ENCODE measurements around the gene UNC5CL. TPM values are rescaled to one million over a fixed set of nuclear protein-coding genes. Genes with fewer than 3 reads are reported as not detected.

The UNC5CL gene
- total and polyA plus RNA-seq, 2 donors from 2014 or later = 41.3 to 53.7 TPM

DNA sequence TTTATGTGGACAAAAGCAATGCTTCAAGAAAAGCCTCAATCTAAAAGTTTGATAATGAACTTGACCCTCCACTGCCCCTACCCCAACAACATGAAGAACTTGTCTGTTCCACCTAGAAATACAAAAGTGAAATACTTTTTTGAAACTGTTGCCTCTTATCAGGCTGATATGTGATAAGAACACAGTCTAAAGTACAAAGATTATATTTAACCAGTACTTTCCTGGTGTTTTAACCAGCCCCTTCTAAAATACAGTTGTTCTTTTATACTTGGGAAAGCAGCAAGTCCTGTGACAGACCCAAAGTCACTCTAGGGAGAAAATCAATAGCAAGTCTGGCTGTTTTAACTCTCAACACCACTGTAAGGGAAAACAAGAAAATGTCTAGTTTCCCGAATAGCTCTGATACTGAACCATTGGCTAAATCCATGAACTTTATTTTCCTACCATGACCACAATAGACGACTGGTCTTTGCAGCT lies 26.6 kb upstream of the UNC5CL start:
- Histone ChIP-seq H3K27ac (ENCODE audit: low read depth in 2 of 2, low read length in 2 of 2) (peak overlapping the region in 1 of 2 donors; percentile 76), H3K9ac (ENCODE audit: low read length in 3 of 3) (no peak overlapping the region), H3K4me3 (ENCODE audit: low read length in 3 of 3) (no peak overlapping the region), H3K27me3 (ENCODE audit: control insufficient read depth, insufficient read depth, low read length) (no peaks in the 10 kb centered on the region), H3K4me1 (ENCODE audit: control insufficient read depth in 2 of 3, insufficient read depth in 2 of 3, low read depth in 1 of 3, low read length in 3 of 3) (peaks cover 0 to 19% (median 11%) of the 10 kb centered on the region in 3 donors), H3K36me3 (ENCODE audit: control insufficient read depth in 2 of 3, insufficient read depth in 3 of 3, low read length in 3 of 3) (peaks cover 5 to 13% (median 5%) of the 10 kb centered on the region in 3 donors), H3K9me3 (ENCODE audit: control insufficient read depth in 2 of 3, insufficient read depth in 1 of 3, low read length in 3 of 3) (no peaks in the 10 kb centered on the region)
- intact Hi-C loops (cut with DNase I) = no loop called here
- FAIRE-seq (no peak), DNase-seq (no peak)
- TF ChIP-seq, protein P1, sequence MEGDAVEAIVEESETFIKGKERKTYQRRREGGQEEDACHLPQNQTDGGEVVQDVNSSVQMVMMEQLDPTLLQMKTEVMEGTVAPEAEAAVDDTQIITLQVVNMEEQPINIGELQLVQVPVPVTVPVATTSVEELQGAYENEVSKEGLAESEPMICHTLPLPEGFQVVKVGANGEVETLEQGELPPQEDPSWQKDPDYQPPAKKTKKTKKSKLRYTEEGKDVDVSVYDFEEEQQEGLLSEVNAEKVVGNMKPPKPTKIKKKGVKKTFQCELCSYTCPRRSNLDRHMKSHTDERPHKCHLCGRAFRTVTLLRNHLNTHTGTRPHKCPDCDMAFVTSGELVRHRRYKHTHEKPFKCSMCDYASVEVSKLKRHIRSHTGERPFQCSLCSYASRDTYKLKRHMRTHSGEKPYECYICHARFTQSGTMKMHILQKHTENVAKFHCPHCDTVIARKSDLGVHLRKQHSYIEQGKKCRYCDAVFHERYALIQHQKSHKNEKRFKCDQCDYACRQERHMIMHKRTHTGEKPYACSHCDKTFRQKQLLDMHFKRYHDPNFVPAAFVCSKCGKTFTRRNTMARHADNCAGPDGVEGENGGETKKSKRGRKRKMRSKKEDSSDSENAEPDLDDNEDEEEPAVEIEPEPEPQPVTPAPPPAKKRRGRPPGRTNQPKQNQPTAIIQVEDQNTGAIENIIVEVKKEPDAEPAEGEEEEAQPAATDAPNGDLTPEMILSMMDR (IDR thresholded peaks at IDR 0.05; ENCODE audit: borderline replicate concordance, extremely low read depth, insufficient read depth) = no peak

- Histone ChIP-seq H3K9me3 (ENCODE audit: control insufficient read depth in 2 of 3, insufficient read depth in 1 of 3, low read length in 3 of 3) (no peaks in the 10 kb centered on the region), H3K27ac (ENCODE audit: low read depth in 2 of 2, low read length in 2 of 2) (peak overlapping the region; percentile 36 to 76), H3K36me3 (ENCODE audit: control insufficient read depth in 2 of 3, insufficient read depth in 3 of 3, low read length in 3 of 3) (peaks cover 3 to 13% (median 5%) of the 10 kb centered on the region in 3 donors), H3K27me3 (ENCODE audit: control insufficient read depth, insufficient read depth, low read length) (no peaks in the 10 kb centered on the region), H3K4me1 (ENCODE audit: control insufficient read depth in 2 of 3, insufficient read depth in 2 of 3, low read depth in 1 of 3, low read length in 3 of 3) (peaks cover 0 to 16% (median 11%) of the 10 kb centered on the region in 3 donors), H3K4me3 (ENCODE audit: low read length in 3 of 3) (no peak overlapping the region), H3K9ac (ENCODE audit: low read length in 3 of 3) (peak overlapping the region in 1 of 3 donors; percentile 20)
- DNase-seq = no peak
- TF ChIP-seq, protein P1 (IDR thresholded peaks at IDR 0.05; ENCODE audit: borderline replicate concordance, extremely low read depth, insufficient read depth) = no peak
- FAIRE-seq = peak; percentile 13
- intact Hi-C loops (cut with DNase I) = no loop called here
These were observed 25.8 kb upstream of the UNC5CL start for GRCh38 chr6:41064841-41065240.

DNA sequence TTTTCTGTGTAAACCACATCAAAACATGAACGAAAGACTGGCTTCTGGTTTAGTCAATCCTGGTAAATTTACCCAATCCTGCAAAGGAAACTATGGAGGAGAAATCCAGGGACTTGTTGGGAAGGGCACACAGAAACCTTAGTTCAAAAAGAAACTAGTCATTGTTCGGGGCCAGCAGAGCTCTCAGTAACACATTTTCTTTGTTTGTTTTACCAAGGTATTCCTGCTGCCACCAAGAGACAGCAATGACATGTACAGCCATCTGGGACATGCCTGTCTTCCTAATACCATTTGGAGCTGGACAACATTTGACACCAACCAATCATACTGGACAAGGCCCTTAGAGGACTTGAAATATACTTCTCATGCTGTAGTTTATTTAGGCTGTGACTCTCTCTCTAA lies 24.9 kb upstream of the UNC5CL start:
- FAIRE-seq = no peak
- Histone ChIP-seq H3K27ac (ENCODE audit: low read depth in 2 of 2, low read length in 2 of 2) (peak overlapping the region; percentile 71 to 76), H3K27me3 (ENCODE audit: control insufficient read depth, insufficient read depth, low read length) (no peaks in the 10 kb centered on the region), H3K9me3 (ENCODE audit: control insufficient read depth in 2 of 3, insufficient read depth in 1 of 3, low read length in 3 of 3) (no peaks in the 10 kb centered on the region), H3K4me1 (ENCODE audit: control insufficient read depth in 2 of 3, insufficient read depth in 2 of 3, low read depth in 1 of 3, low read length in 3 of 3) (peaks cover 0 to 18% (median 11%) of the 10 kb centered on the region in 3 donors), H3K36me3 (ENCODE audit: control insufficient read depth in 2 of 3, insufficient read depth in 3 of 3, low read length in 3 of 3) (peaks cover 3 to 13% (median 5%) of the 10 kb centered on the region in 3 donors), H3K9ac (ENCODE audit: low read length in 3 of 3) (peak overlapping the region in 1 of 3 donors; percentile 20), H3K4me3 (ENCODE audit: low read length in 3 of 3) (no peak overlapping the region)
- intact Hi-C loops (cut with DNase I) = no loop called here
- TF ChIP-seq, protein P1 (IDR thresholded peaks at IDR 0.05; ENCODE audit: borderline replicate concordance, extremely low read depth, insufficient read depth) = no peak
- DNase-seq = peak in 1 of 5 donors; percentile 45

DNA sequence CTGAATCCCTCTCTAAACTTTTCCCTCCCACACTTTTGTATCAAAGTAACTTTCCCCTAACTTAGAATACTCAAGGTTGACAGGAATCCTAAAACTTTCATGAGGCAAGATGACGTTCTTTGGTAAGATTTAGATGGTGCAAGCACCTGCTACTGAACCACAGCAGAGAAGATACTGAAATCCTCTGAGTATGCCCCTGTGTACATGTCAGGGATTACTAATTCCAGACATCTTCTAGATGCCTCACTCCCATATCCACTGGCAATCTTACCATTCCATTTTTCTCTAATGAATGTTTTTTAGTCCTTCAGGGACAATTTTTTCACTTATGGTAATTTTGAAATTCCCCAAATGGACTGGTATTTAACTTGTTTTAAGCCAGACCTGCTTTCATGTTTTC lies 23.0 kb upstream of the UNC5CL start:
- intact Hi-C loops (cut with DNase I) = no loop called here
- FAIRE-seq (no peak), DNase-seq (no peak)
- Histone ChIP-seq H3K27ac (ENCODE audit: low read depth in 2 of 2, low read length in 2 of 2) (no peak overlapping the region), H3K4me3 (ENCODE audit: low read length in 3 of 3) (no peak overlapping the region), H3K4me1 (ENCODE audit: control insufficient read depth in 2 of 3, insufficient read depth in 2 of 3, low read depth in 1 of 3, low read length in 3 of 3) (peaks cover 0 to 26% (median 11%) of the 10 kb centered on the region in 3 donors), H3K36me3 (ENCODE audit: control insufficient read depth in 2 of 3, insufficient read depth in 3 of 3, low read length in 3 of 3) (peaks cover 2 to 5% (median 2%) of the 10 kb centered on the region in 3 donors), H3K27me3 (ENCODE audit: control insufficient read depth, insufficient read depth, low read length) (no peaks in the 10 kb centered on the region), H3K9me3 (ENCODE audit: control insufficient read depth in 2 of 3, insufficient read depth in 1 of 3, low read length in 3 of 3) (no peaks in the 10 kb centered on the region), H3K9ac (ENCODE audit: low read length in 3 of 3) (no peak overlapping the region)
- TF ChIP-seq, protein P1 (IDR thresholded peaks at IDR 0.05; ENCODE audit: borderline replicate concordance, extremely low read depth, insufficient read depth) = no peak

Measured in kidney (tissue), 14 donors.